GM19099 (cell line): ENCODE measurements around the gene LAMA5.

Experiments
- POLR2A ChIP-seq: IDR thresholded peaks from 3 replicates; pipeline ENCODE4 v1.6.1; 2011; ENCODE audit warnings: low read depth; ENCODE audit not compliant: insufficient read length; ENCODE audit errors: extremely low read depth

LAMA5 gene

GRCh38 chr20:62394248-62395245, 27.4 kb upstream of the LAMA5 start:
- no peak for TF ChIP-seq POLR2A

- no peak for TF ChIP-seq POLR2A
These were observed 26.7 kb upstream of the LAMA5 start for GRCh38 chr20:62393830-62394229.

- TF ChIP-seq POLR2A, result no peak
These were observed 26.2 kb upstream of the LAMA5 start for GRCh38 chr20:62393335-62393665.

- TF ChIP-seq POLR2A, result no peak
These were observed 25.7 kb upstream of the LAMA5 start for GRCh38 chr20:62392621-62393334.

- no peak for TF ChIP-seq POLR2A
These were observed 24.9 kb upstream of the LAMA5 start for GRCh38 chr20:62392077-62392418.

GRCh38 chr20:62391165-62392076, 24.3 kb upstream of the LAMA5 start:
- TF ChIP-seq POLR2A, result no peak

DNA sequence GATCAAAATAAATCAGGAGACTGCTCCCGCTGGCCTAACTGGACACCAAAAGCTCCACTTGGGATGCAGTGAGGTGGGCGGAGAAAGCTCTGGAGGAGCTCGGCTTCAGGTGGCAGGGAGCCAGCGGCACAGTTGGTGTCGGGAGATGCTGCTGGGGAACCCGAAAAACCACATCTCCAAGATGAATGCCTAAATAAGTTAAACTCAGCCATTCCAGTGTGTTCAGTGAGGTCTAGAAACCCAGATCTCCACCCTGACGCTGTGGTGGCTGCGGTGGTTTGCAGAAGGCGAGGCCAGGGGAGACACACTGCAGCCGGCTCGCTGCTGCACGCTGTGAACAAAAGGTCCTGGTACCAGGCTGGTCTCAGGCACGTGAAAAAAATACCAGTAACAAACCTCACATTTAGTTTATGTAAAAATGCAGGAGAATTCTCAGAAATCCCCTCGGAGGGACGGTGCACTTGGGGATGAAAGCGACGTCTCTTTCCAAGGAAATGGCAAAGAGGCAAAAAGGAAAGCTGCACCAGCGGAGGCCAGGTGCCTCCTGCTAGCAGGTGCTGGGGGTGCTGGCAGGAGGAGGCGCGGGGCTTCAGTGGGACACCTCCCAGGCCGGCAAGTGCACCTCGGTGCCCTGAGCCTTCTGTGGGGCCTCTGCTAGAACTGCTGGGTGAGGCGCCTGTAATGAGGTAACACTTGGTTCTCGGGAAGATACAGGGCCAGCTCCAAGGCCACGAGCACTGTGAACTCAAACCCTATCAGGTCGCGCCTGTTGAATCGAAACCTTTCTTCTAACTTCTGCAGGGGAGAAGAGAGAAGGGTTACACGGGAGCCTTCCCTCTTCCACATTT, 23.4 kb upstream of the LAMA5 start:
- TF ChIP-seq POLR2A, result no peak

- TF ChIP-seq POLR2A, result peak; percentile 3
These were observed 22.5 kb upstream of the LAMA5 start for GRCh38 chr20:62389601-62390087.

DNA sequence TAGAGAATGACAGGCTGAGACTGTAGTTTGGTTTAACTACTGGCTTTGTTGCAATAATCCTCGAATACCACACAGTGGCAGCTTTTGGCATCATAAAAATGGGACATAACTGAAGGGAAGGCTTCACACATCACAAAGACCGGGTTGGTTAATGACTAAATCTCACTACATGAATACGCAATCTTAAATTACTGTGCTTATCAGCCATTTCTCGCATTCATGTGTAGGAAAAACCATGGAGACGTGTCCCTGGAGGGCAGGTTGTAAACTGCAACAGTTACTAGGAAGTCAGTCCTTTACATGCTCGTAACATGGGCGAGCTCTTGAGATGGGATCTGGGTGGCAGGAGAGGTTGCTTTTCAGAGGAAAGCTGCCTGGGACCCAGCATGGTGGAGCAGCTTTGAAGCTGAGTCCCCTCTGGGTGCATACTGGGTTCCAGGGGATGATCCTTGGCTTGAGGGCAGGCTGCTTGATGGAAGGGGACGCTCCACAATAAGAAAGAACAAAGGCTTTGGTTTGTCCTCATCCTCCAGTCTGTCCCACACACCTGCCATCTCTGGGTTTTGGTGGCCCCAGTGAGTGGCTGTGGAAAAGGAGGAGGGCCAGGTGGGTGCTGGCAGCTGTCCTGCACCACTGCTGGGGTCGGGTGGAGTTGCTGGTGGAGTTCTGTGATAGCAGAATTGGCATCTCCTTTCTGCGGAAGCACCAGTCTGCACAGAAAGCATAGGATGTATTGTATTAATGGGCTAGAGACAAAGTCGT, 21.9 kb upstream of the LAMA5 start:
- TF ChIP-seq POLR2A, result no peak

GRCh38 chr20:62387933-62388635, 21.0 kb upstream of the LAMA5 start:
- no peak for TF ChIP-seq POLR2A

DNA sequence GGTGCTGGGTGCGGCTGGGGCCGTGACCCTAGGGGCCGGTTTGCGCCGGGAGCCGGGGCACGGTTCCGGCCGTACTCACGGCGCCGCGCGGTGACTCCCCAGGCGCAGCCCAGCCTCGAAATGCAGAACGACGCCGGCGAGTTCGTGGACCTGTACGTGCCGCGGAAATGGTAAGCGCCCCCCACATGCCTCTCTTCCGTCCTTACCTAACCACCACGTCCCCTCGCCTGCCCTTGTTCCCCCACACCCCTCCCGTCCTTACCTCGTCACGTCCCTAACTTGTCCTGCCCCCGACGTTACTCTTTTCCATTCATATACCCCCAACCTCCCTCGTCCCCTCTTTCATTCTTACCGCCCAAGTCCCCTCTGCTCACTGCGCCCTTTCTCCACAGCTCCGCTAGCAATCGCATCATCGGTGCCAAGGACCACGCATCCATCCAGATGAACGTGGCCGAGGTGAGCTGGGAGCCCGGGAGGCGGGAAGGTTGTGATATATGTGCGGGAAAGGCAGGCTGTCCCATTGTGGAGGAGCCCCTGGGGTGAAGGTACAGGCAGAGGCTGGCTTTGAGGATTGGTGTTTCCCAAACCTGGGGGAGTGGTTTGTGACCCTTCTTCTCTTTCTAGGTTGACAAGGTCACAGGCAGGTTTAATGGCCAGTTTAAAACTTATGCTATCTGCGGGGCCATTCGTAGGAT, 20.3 kb upstream of the LAMA5 start:
- TF ChIP-seq POLR2A, result no peak
